Endothelial cell of hepatic sinusoid (primary cell): ENCODE measurements around the gene AFF1.

Experiments
- in situ Hi-C: cut with HindIII; loops from 2 replicates; pipeline ENCODE4 v1.10.0; 2017; ENCODE audit warnings: low sequenced_read_pairs

Gene AFF1

DNA sequence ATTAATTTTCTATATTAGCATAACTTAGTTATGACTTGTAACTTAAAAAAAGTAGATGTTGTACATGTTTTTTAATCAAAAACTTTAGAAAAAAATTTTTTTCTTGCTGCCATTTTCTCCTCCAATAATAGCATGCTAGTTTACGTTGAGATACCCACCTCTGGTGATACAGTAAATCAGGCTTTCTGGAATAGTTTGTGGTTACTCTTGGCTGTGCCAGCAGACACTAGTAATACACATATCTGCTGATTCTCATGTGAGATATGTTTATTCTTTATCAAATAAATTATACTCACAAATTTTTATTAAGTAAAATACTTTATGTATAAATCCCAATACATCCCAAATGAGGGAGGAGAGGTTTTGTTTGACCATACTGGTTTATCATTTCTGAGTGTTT is 168.3 kb downstream of the AFF1 start:
- in situ Hi-C loops: no loop called here

DNA sequence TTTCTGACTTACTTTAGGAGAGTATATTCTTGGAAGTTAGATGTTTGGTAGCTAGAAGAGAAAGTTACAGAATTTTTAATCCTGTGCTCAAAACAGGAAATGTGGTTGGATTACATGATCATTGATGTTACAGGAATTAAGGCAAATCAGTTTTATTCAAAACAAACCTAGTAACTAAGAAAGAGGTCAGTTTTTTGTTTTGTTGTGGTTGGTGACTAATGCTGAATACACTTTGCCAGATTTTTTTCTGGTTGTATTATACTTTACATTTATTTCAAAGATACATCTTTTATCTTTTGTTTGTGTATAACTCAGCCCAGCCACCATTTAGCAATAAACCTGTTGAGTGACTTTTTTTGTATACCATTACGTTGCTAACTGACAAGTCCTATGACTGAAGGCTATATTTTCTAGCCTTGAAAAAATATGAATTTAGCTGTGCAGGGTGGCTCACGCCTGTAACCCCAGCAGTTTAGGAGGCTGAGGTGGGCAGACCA is 168.9 kb downstream of the AFF1 start:
- in situ Hi-C loops: no loop called here

DNA sequence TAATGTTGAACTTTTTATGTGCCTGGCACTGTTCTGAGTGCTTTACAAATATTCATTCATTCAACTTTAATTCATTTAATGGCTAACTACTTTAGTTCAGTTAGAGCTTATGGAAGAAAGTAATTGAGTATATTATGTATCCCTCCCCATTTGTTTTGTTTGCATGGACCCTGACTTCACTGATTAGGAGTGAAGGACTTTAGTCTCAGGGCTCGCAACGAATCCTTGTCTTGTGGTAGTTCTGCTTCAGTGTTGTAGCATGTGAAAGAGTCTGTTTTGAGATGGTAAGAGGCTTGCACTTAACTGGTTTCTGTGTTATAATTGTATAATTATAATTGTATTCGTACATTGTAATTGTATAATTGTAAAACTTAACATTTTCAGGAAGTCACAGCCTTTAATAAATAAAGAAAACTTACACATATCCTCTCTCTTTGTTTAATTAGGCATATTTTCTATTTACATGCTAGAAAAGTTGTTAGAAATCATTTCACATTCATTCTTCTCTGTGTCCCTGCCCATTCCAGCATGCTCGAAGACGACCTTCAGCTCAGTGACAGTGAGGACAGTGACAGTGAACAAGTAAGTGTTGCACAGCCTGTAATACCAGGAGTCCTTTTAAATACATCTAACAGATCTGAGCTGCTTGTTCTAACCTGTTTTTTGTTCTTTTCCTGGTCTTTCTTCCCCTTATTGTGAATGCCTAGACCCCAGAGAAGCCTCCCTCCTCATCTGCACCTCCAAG is 170.5 kb downstream of the AFF1 start:
- in situ Hi-C loops: loop anchor here (5.0 kb wide), 2 partner anchors 93 to 183 kb away; no protein-coding TSS in a partner anchor

DNA sequence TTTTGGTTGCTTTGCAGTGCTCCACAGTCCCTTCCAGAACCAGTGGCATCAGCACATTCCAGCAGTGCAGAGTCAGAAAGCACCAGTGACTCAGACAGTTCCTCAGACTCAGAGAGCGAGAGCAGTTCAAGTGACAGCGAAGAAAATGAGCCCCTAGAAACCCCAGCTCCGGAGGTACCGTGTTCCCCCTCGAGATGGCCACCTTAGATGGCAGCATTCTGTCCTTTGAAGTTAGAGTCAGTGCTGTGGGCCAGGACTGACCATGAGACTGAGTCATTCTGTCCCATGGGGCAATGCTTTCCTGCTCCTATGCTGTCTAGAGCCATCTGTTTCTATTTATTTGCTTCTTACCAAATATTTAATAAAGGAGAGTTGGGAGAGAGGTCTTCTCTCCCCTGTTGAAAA is 173.3 kb downstream of the AFF1 start:
- in situ Hi-C loops: loop anchor here (5.0 kb wide), 2 partner anchors 96 to 186 kb away; no protein-coding TSS in a partner anchor

DNA sequence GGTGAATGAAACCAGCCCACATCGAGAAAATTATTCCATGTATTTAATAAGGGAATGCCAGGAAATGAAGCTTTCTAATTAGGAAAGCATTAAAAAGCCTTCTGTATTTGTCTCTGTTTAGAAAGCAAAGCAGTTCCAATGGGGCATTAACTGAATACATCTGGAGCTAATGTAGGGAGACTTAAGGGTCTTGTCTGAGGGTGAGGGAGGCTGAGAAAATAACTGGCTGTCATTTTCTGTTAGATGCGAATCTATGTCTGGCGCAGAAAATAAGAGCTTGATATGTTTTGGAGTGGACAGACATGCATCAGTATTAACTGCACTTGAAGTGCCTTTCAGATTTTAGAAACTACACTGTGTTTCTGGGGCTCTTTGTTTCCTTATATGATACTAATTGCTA is 174.3 kb downstream of the AFF1 start:
- in situ Hi-C loops: loop anchor here (5.0 kb wide), 2 partner anchors 97 to 187 kb away; no protein-coding TSS in a partner anchor

DNA sequence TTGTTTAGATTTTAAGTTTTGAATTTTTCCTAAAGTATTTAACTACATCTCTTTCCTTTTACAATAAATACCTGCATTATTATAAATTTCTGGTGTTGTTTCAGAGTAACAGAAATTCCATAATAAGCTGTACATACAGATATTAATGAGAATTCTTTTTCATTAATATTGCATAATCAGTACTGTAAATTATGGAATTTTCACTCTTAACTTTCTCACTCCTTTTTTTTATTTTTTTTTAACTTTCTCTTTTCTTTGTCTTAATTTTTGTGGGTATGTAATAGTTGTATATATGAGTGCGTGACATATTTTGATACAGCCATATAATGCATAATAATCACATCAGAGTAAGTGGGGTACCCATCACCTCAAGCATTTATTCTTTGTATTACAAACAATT is 175.1 kb downstream of the AFF1 start:
- in situ Hi-C loops: loop anchor here (5.0 kb wide), 2 partner anchors 98 to 188 kb away; no protein-coding TSS in a partner anchor

DNA sequence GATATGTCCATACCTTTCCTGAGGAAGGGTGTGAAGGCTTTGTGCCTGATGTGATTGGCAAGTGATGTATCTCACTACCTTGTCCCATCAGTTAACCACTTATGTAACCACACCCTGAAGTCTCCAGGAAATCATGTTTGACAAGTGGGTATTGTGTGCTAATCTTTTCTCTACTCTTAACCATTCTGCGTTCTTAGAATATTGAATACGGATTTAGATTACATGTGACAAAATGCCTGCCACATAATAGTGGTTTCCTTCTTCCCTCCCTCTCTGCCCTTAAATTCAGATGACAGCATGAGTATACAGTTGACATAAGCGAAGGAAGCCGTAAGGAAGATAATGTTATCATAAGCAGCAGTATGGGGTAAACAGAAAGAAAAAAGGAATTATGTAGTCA is 177.3 kb downstream of the AFF1 start:
- in situ Hi-C loops: no loop called here

DNA sequence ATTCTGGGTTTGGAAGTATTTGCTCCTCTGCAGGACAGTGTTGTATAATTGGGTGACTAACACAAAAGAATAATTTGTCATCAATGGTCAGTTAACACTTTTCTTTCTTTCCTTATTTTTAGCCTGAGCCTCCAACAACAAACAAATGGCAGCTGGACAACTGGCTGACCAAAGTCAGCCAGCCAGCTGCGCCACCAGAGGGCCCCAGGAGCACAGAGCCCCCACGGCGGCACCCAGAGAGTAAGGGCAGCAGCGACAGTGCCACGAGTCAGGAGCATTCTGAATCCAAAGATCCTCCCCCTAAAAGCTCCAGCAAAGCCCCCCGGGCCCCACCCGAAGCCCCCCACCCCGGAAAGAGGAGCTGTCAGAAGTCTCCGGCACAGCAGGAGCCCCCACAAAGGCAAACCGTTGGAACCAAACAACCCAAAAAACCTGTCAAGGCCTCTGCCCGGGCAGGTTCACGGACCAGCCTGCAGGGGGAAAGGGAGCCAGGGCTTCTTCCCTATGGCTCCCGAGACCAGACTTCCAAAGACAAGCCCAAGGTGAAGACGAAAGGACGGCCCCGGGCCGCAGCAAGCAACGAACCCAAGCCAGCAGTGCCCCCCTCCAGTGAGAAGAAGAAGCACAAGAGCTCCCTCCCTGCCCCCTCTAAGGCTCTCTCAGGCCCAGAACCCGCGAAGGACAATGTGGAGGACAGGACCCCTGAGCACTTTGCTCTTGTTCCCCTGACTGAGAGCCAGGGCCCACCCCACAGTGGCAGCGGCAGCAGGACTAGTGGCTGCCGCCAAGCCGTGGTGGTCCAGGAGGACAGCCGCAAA is 179.6 kb downstream of the AFF1 start:
- in situ Hi-C loops: no loop called here

DNA sequence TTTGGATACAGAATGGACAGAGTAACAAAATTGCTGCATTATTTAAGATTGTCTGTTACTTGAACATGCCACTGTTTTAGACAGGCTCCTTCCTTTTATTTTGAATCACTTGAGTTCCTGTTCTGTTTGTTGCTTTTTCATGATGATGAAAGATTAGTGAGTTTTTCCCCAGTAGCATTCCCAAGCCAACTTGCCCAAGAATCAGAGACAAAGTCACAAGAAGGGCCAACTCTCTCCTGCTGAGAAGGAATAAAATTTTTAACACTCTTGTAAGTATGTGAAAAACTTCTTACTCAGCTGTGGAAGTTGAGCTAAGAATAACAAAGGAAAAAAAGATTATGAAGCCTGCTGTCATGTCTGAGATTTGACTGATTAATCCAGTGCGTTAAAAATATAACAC is 181.4 kb downstream of the AFF1 start:
- in situ Hi-C loops: no loop called here

DNA sequence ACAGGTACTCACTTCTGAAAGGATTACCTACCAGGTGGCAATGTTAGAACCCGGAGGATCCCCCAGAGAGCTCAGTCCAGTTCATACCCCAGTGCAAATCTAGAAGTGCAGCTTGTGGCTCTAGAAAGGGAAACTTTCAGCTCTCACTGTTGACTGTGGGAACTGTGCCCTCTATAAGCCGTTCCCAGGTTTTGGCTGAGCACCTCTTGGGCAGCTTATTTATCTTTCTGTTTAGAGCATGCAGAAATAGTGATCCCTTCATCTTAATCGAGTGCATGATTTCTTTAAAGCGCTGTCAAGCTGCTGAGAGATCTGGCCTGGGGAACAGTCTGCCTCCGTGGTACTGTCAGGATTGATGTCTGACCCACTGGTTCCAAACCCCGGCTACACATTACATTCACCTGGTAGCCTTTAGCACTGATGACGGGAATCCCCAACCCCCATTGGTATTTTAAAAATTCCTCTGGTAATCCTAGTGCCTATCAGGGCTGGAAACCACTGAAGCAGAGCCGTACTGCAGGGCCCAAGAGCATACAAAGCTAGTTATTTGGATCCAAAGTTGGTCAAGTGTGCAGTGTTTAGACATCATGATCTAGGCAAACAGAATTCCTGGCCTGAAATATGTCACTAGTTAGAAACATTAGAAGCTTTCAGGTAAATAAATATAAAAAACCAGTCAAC is 182.4 kb downstream of the AFF1 start:
- in situ Hi-C loops: no loop called here

DNA sequence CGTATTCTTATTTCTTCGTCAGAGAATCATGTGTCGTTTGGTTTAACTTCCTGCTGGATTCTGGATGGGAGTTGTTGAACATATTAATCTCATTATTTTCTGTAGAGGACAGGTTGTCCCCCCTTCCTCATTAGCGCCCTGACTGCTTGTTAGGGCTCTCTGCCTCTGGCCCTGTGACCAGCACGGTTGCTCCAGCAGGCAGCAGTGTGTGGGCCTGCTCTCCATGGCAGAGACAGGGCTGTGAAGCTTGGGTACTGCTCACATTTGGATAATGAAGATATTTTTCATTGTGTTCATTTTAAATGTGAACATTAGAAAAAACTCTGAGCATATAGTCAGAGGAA is 182.9 kb downstream of the AFF1 start:
- in situ Hi-C loops: no loop called here

DNA sequence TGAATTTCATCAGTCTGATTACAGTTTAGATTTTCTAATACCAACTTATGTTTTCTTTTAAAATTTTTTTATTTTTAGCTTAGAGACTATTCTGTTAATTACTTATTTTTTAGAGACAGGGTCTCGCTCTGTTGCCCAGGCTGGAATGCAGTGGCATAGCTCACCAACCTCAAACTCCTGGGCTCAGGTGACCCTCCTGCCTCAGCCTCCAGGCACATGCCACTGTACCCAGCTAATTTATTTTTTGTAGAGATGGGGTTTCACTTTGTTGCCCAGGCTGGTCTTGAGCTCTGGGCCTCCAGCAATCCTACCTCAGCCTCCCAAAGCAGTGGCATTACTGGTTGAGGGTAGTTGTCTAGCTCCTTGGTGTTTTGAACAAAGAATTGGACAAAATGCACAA is 183.6 kb downstream of the AFF1 start:
- in situ Hi-C loops: no loop called here

DNA sequence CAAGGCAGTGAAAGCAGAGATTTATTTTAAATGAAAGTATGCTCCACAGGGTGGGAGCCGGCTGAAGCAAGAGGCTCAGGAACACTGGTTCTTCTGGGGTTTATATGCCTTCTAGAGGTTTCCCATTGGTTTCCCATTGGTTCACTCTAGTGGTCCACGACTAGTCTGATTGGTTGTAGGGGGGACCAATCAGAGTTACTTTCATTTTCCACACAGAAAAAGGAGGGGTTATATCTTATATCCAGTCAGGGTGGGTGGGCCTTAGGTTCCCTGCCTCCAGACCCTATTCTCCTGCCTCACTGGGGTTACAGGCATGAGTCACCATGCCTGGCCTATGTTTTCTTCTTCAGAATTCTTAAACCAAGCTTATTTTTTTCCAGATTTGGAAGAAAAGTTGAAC is 184.0 kb downstream of the AFF1 start:
- in situ Hi-C loops: no loop called here

DNA sequence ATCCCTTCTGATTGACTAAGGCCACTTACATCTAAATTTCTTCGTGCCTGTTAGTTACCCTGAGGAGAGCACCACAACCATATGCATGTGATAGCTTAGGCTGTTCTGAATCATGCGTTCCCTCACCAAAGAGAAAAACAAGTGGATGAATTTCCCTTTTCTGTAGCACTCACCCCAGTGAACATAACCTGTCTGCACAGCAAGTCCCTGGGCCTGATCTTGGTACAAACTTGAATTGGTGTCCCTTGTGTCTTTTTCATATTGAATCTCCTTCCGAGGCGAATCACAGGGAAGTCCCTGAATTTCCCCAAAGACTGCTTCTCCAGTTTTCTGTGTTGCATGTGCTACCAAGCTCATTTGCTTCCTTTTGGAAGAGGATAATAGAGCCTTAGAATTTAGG is 185.2 kb downstream of the AFF1 start:
- in situ Hi-C loops: no loop called here

DNA sequence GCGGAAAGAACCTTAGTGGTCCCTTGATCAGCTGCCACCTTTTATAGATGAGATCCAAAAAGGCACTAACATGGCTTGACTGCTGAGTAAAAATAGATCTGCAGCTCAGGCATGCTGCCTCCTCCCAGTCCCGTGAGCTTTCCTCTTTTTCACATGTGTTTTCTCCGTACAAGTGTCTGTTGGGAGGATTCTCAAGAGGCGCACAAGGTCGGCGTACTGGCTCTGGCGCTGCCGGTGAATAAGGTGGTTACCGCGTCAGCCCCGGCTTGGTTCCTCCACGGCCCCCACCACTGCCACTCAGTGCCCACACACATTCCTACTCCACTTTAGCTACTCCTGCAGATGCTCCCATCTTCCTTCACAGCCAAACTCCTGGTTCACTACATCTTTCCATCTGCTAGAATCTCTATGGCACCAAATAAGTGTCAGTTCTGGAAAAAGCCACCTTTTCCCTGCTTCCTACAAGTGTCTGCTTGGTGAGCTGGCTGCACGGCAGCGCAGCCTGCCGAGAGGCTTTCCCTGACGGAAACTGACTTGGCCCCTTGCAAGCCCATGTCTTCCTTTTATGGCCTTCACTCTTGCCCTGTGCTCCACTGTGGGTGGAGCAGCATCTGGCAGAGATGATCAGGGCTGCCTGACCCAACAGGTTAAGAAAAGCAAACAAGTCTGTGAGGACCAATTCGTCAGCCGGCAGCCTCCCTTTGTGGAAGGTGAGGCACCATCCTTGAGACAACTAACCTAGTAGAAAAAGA is 185.8 kb downstream of the AFF1 start:
- in situ Hi-C loops: no loop called here

DNA sequence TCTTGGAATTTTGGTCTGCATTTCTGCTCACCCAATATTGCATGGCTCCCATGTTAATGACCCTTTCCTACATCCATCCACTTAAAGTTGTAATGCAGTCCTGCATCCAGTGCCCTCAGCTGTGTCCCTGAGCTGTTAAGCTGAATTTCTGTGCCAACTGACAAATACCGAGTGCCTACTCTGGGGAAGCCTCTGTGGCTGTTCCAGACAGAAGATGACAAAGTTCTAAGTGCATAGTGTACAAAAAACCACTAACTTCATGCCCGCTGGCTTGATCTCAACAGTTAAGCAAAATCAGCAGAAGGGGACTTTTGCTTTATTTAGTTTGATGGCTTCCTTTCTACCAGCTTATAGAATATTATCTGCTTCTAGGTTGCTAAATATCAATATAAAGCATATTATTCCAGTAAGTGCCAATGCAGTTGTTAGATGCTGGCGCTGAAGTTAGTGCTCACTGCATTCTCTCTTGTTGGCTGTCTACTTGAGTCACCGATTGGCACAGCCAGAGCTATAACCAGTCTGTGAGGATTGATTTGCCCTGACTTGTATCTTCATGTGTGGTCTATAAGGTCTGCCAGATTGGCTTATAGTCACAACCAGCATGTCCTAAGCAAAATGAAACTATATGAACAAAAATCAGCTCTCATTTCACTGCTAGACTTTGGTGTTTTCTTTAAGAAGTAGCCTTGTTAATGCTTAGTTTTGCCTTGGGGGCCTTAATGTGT is 186.7 kb downstream of the AFF1 start:
- in situ Hi-C loops: no loop called here

DNA sequence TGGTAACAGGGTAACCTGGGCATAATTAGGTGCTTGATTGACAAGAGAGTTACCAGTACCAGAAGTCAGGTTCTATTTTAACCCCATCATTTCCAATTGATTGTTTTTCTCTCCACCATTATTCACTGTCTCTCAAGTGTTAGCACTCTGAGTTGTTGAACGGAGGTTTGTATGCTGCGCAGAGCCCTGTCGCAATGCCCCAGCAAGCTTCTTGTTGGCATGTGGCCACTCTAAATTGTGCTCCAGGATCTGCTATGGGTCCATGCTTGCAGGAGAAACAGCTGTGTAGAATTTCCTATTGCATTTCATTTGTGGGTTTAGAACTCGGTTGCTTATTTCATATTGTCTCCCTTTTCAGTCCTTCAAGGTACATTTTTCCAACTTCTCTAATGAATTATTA is 187.4 kb downstream of the AFF1 start:
- in situ Hi-C loops: no loop called here

DNA sequence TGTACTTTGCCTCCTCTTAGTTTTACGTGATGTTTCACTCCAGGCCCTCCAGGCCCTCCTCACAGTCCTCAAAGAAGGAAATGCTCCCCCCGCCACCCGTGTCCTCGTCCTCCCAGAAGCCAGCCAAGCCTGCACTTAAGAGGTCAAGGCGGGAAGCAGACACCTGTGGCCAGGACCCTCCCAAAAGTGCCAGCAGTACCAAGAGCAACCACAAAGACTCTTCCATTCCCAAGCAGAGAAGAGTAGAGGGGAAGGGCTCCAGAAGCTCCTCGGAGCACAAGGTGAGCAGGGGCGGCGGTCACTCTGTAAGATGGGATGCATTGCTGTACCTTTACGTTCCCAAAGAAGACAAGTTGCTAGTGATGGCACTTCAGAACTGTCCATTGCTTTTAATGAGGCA is 191.2 kb downstream of the AFF1 start:
- in situ Hi-C loops: no loop called here

DNA sequence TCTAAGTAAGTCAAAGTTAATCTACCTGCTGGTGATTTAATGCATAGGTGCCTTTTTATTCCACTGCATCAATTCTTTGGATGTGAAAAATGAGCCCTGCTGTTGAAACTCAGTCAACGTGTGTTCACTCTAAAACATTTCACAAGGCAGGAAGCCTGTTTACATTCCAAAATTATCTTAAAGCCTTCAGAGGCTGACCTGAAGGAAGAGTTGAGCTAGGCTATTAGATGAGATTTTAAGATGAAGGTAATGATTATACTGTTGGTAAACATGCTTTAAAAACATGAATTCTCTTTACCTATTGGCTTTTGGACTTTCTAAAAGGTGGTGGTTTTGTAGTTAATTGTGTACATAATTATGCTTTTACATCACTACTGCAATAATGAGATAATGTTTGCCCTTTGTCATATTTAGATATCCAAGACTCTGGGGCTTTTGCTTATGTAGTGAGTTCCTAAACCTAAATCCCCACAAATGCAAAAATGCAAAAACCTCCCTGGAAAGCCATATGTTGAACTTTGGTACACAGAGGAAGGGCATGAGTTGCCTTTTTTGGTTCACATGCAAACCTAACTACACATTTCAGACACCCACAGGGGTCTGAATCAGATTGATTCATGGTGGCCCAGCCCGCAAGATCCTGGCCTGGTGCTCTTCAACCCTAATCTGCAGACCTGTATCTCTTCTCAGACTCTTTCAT is 193.3 kb downstream of the AFF1 start:
- in situ Hi-C loops: no loop called here

DNA sequence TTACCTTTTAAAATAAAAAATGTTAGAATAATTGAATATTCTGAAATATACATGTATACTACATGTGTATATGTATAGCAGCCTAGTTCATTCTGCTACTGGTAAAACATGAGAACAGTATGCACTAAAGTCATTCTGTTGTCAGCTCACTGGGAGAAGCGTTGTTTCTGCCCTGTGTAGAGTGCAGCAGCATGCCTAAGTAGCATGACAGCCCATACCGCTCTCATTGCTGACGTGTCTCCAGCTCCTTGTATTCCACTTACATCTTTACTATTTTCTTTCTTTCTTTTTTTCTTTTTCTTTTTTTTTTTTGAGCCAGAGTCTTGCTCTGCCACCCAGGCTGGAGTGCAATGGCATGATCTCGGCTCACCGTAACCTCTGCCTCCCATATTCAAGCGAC is 194.9 kb downstream of the AFF1 start:
- in situ Hi-C loops: no loop called here
